ENCODE results near the gene AAR2.
A peak's percentile ranks its signal among the peaks of the same experiment; 100 is the strongest.

The AAR2 gene

GRCh38 chr20:36219671-36220220 is 16.5 kb upstream of the AAR2 start:
- DNase-seq: no peak

GRCh38 chr20:36225666-36226065 is 10.6 kb upstream of the AAR2 start:
- no peak for DNase-seq

GRCh38 chr20:36228770-36229169 is 7.5 kb upstream of the AAR2 start:
- no peak for DNase-seq

- no peak for DNase-seq
These were observed 6.3 kb upstream of the AAR2 start for GRCh38 chr20:36230019-36230418.

GRCh38 chr20:36231331-36231730 is 4.9 kb upstream of the AAR2 start:
- no peak for DNase-seq

GRCh38 chr20:36234771-36235320 is 1.4 kb upstream of the AAR2 start:
- no peak for DNase-seq

GRCh38 chr20:36236786-36237121 is 476 bp downstream of the AAR2 start:
- DNase-seq: no peak

- no peak for DNase-seq
These were observed 1.2 kb downstream of the AAR2 start for GRCh38 chr20:36237477-36237876.

GRCh38 chr20:36238153-36238552 is 1.9 kb downstream of the AAR2 start:
- DNase-seq: no peak

- no peak for DNase-seq
These were observed 2.5 kb downstream of the AAR2 start for GRCh38 chr20:36238760-36239159.

GRCh38 chr20:36240076-36240475 is 3.8 kb downstream of the AAR2 start:
- no peak for DNase-seq

- no peak for DNase-seq
These were observed 5.4 kb downstream of the AAR2 start for GRCh38 chr20:36241678-36242077.

GRCh38 chr20:36243726-36244125 is 7.4 kb downstream of the AAR2 start:
- no peak for DNase-seq

- DNase-seq: peak in 1 of 2 experiments; percentile 29
These were observed 10.1 kb downstream of the AAR2 start for GRCh38 chr20:36246401-36246800.

GRCh38 chr20:36248836-36249235 is 12.6 kb downstream of the AAR2 start:
- DNase-seq: no peak

GRCh38 chr20:36249450-36249849 is 13.2 kb downstream of the AAR2 start:
- DNase-seq: no peak

GRCh38 chr20:36251426-36251825 is 15.1 kb downstream of the AAR2 start:
- DNase-seq: no peak

- DNase-seq: no peak
These were observed 16.2 kb downstream of the AAR2 start for GRCh38 chr20:36252511-36252910.

- no peak for DNase-seq
These were observed 16.8 kb downstream of the AAR2 start for GRCh38 chr20:36253036-36253435.

- DNase-seq: no peak
These were observed 17.8 kb downstream of the AAR2 start for GRCh38 chr20:36254076-36254475.

- no peak for DNase-seq
These were observed 19.2 kb downstream of the AAR2 start for GRCh38 chr20:36255445-36255844.

GRCh38 chr20:36259177-36260061 is 23.1 kb downstream of the AAR2 start:
- no peak for DNase-seq

- no peak for DNase-seq
These were observed 24.0 kb downstream of the AAR2 start for GRCh38 chr20:36260316-36260715.

- no peak for DNase-seq
These were observed 25.3 kb downstream of the AAR2 start for GRCh38 chr20:36261389-36262105.
